ENCODE results near the gene OR6A2. TPM values are rescaled to one million over a fixed set of nuclear protein-coding genes. Genes with fewer than 3 reads are reported as not detected.

OR6A2 gene
- total and polyA plus RNA-seq, 8 donors, result 0.55 TPM; not detected in 7

- Histone ChIP-seq H3K4me3 (no peak overlapping the region), H3K27ac (no peak overlapping the region), H3K27me3 (no peaks in the 10 kb centered on the region), H3K9me3 (no peaks in the 10 kb centered on the region), H3K4me1 (no peaks in the 10 kb centered on the region), H3K36me3 (no peaks in the 10 kb centered on the region)
- no peak for TF ChIP-seq EP300 (IDR thresholded peaks at IDR 0.05)
- no peak for TF ChIP-seq POLR2A (IDR thresholded peaks at IDR 0.05)
- TF ChIP-seq CTCF (IDR thresholded peaks at IDR 0.05), result no peak
- no peak for TF ChIP-seq POLR2AphosphoS5 (IDR thresholded peaks at IDR 0.05)
- no peak for DNase-seq
- intact Hi-C loops (cut with DNase I; ENCODE audit: low total_unique reads), result no loop called here
Measured at GRCh38 chr11:6780829-6781228, 18.7 kb downstream of the OR6A2 start.

GRCh38 chr11:6778518-6778917 lies 21.0 kb downstream of the OR6A2 start:
- DNase-seq, result no peak
- Histone ChIP-seq H3K27ac (no peak overlapping the region), H3K36me3 (no peaks in the 10 kb centered on the region), H3K4me3 (no peak overlapping the region), H3K9me3 (no peaks in the 10 kb centered on the region), H3K4me1 (no peaks in the 10 kb centered on the region), H3K27me3 (no peaks in the 10 kb centered on the region)
- no peak for TF ChIP-seq EP300 (IDR thresholded peaks at IDR 0.05)
- no peak for TF ChIP-seq CTCF (IDR thresholded peaks at IDR 0.05)
- no peak for TF ChIP-seq POLR2AphosphoS5 (IDR thresholded peaks at IDR 0.05)
- TF ChIP-seq POLR2A (IDR thresholded peaks at IDR 0.05), result no peak
- intact Hi-C loops (cut with DNase I; ENCODE audit: low total_unique reads), result no loop called here

- intact Hi-C loops (cut with DNase I; ENCODE audit: low total_unique reads), result no loop called here
- no peaks in the 10 kb centered on the region for H3K27me3 ChIP-seq
- TF ChIP-seq POLR2AphosphoS5 (IDR thresholded peaks at IDR 0.05) (no peak), CTCF (IDR thresholded peaks at IDR 0.05) (no peak), POLR2A (IDR thresholded peaks at IDR 0.05) (no peak), EP300 (IDR thresholded peaks at IDR 0.05) (no peak)
- no peak within 1 kb of the TSS for H3K4me3 ChIP-seq
- WGBS, 5 donors, result 62 to 84% (median 65%) methylated on average over 4 of the region's 4 CpGs
- peak in 1 of 2 donors; percentile 24 for DNase-seq
- no peaks in the 10 kb centered on the region for H3K36me3 ChIP-seq
- H3K27ac ChIP-seq, result no peak within 1 kb of the TSS
- H3K4me1 ChIP-seq, result no peaks in the 10 kb centered on the region
- H3K9me3 ChIP-seq, result no peaks in the 10 kb centered on the region
Measured at GRCh38 chr11:6771926-6772893, 27.3 kb downstream of the OR6A2 start, which contains the start of gene OR2AG2. TSS of gene OR2AG2 (minus strand) at chr11:6771976. CDS start at chr11:6768957, 3,019 bp downstream.

- H3K4me3 ChIP-seq, result no peak overlapping the region
- H3K27me3 ChIP-seq, result no peaks in the 10 kb centered on the region
- H3K9me3 ChIP-seq, result no peaks in the 10 kb centered on the region
- H3K27ac ChIP-seq, result no peak overlapping the region
- intact Hi-C loops (cut with DNase I; ENCODE audit: low total_unique reads), result no loop called here
- peaks cover 0 to 14% (median 6%) of the 10 kb centered on the region in 4 donors for H3K4me1 ChIP-seq
- no peaks in the 10 kb centered on the region for H3K36me3 ChIP-seq
- DNase-seq, result peak; percentile 63 to 86
- WGBS, 5 donors, result 45 to 50% (median 48%) methylated on average over 2 of the region's 2 CpGs
- TF ChIP-seq EP300 (IDR thresholded peaks at IDR 0.05) (no peak), POLR2AphosphoS5 (IDR thresholded peaks at IDR 0.05) (no peak), CTCF (IDR thresholded peaks at IDR 0.05) (peak in 5 of 7 experiments; percentile 36 to 70 (median 46)), POLR2A (IDR thresholded peaks at IDR 0.05) (no peak)
Measured at GRCh38 chr11:6757373-6757967, 42.0 kb downstream of the OR6A2 start.

Data from stomach (tissue), 9 donors.